Fibroblast of mammary gland (primary cell): Measurements from ENCODE around the gene LSMEM2.

Experiments used
- DNase-seq: peaks from one replicate; pipeline ENCODE4 v3.0.0-alpha.2; 2010; ENCODE audit warnings: low read depth
- H3K4me3 ChIP-seq: 2 replicates; pipeline ENCODE4 v1.5.1; 2011; ENCODE audit warnings: low read depth, mild to moderate bottlenecking, low read length, moderate library complexity; ENCODE audit not compliant: control insufficient read depth
- TF ChIP-seq, protein P1 (sequence below): conservative IDR thresholded peaks from 2 replicates; pipeline ENCODE4 v1.5.1; 2011; ENCODE audit warnings: low read depth, low read length, inconsistent platforms; ENCODE audit not compliant: control insufficient read depth, insufficient read depth

Gene LSMEM2

GRCh38 chr3:50336452-50337174 lies 57.7 kb downstream of the LSMEM2 start:
- H3K4me3 ChIP-seq = peak overlapping the region; percentile 96
- peak; percentile 46 for DNase-seq
- TF ChIP-seq, protein P1, sequence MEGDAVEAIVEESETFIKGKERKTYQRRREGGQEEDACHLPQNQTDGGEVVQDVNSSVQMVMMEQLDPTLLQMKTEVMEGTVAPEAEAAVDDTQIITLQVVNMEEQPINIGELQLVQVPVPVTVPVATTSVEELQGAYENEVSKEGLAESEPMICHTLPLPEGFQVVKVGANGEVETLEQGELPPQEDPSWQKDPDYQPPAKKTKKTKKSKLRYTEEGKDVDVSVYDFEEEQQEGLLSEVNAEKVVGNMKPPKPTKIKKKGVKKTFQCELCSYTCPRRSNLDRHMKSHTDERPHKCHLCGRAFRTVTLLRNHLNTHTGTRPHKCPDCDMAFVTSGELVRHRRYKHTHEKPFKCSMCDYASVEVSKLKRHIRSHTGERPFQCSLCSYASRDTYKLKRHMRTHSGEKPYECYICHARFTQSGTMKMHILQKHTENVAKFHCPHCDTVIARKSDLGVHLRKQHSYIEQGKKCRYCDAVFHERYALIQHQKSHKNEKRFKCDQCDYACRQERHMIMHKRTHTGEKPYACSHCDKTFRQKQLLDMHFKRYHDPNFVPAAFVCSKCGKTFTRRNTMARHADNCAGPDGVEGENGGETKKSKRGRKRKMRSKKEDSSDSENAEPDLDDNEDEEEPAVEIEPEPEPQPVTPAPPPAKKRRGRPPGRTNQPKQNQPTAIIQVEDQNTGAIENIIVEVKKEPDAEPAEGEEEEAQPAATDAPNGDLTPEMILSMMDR = no peak

GRCh38 chr3:50337175-50337861 lies 58.4 kb downstream of the LSMEM2 start:
- TF ChIP-seq, protein P1 = no peak
- peak overlapping the region; percentile 96 for H3K4me3 ChIP-seq
- DNase-seq = peak; percentile 99
